GM19023 (cell line): Measurements from ENCODE around the gene SLC27A3.

Experiments used
- ATAC-seq: cut with Tn5 transposase; IDR thresholded peaks from one replicate; pipeline ENCODE4 v1.9.1; 2021; ENCODE audit warnings: mild to moderate bottlenecking, moderate library complexity; ENCODE audit not compliant: unreplicated experiment

Gene SLC27A3

DNA sequence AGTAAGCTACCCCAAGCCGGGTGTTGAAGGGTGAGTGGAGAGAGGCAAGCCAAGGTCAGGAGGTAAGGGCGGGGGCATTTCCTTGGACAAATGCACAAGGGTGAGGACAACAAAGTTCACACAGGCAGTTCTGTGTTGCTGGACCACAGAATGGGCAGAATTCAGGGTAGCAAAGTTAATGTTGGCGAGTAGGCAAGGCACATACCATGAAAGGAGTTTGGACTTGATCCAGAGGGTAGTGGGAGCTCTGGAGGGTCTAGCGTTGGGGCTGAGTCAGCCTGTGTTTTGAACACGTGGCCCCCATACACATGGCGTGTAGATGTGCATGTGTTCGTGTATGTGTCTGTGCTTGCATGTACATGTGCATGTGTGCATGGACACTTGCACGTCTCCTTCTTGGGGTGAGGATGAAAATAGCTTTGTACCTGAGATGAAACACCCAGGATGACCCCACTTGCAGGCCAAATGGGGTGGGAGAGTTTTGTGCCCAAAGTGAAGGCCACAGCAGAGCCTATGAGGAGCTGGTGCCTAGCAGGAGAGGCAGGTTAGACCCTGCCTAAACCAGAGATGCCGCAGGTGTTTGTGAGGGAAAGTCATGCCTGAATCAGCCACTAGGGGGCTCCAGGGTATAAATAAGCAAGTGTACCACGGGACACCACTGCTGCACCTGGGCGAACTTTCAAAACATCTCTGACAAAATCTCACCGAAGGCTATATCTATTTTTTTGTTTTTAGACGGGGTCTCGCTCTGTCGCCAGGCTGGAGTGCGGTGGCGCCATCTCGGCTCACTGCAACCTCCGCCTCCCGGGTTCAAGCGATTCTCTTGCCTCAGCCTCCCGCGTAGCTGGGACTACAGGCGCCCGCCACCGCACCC, 21.8 kb downstream of the SLC27A3 start:
- no peak for ATAC-seq

DNA sequence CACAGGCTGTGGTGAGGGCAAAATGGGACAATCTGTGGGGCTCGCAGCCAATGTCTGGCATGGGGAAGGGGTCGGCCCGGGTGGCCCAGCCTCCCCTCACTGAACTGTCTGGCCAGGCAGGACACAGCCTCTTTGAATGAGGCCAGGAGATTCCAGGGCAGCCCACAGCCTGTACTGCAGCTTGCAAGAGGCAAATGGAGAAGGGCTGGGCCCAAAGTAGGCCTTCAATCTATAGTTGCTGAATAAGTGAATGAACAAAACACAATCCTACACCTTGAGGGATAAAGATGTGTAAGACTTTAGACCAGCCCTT, 23.2 kb downstream of the SLC27A3 start:
- ATAC-seq: no peak

DNA sequence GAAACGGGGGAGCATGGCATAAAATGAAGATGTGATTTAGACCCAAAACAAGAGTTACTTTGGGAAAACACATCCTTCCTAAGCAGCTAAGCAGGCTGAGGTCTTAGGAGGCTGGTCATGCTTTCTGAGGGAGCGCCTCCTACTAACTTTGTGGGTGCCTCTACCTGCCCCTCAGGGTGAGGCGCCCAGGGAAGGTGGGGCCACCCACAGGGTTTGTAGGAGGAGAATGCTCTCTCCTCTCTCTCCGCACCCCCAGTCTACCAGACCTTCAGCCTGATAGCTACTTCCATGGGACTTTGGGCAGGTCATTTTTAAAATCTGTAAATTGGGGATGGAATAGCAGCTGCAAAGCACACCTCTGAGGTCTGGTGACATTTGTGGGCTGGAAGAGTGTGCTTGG, 23.8 kb downstream of the SLC27A3 start:
- no peak for ATAC-seq

GRCh38 chr1:153799566-153800465, 24.6 kb downstream of the SLC27A3 start:
- ATAC-seq: no peak

DNA sequence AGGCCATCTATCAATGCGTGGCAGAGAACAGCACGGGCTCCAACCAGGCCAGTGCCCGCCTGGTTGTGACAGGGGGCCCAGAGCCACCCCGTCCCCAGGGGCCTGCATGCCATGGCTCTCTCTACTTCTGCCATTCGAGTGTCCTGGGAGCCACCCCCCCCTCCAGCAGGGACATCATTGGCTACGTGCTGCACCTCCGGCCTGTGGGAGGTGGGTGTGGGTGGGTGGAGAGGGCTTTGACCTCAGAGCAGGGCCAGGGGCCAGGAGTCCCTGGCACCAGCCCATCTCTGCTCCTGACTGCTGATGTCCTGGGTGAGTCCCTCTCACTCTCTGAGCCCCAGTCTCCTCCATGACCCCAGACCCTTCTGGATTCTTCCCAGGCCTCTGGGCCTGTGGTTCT, 25.3 kb downstream of the SLC27A3 start:
- ATAC-seq: no peak

GRCh38 chr1:153801028-153801625, 25.9 kb downstream of the SLC27A3 start:
- no peak for ATAC-seq

DNA sequence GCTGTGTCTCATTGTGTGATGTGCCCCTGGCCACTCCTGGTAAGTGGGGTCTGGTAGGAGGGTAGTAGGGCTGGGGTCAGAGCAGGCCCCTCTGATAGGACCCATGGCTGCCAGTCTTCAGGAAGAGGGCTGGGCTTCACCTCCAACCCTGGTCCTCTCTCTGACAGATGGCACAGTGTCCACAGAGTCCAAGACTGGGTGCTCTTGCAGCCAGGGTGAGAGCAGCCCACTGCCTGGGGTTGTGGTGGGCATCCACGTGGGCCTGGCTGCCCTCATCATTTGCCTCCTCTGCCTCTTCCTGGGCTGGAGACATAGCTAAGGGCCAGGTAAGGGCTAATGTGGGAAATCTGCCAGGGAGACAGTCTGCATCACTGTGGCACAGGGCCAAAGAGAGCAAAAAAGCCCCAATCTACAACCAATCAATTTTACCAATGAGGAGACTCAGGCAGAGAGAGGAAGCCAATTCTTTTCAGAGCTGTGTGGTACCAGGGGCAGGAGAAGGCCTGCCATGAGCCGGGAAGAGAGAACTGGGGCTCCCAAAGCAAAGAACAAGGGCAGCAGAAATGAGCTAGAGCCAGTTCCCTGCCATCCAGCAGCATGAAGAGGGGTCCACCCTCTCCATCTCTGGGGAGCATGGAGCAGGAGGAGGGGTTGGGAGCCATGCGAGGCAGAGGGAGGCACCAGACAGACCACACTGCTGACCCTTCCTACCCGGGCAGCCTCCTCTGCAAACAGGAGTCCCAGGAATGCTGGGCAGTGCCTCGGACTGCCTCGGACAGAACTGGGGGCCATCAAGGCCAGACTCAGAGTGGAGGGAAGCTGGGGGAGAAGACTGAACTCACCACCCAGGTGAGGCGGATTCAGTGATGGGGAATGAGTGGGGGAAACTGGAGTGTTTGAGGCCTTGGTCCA, 26.8 kb downstream of the SLC27A3 start:
- no peak for ATAC-seq

GRCh38 chr1:153803470-153804056, 28.4 kb downstream of the SLC27A3 start:
- no peak for ATAC-seq

- ATAC-seq: no peak
These were observed 28.9 kb downstream of the SLC27A3 start for GRCh38 chr1:153804112-153804511.

DNA sequence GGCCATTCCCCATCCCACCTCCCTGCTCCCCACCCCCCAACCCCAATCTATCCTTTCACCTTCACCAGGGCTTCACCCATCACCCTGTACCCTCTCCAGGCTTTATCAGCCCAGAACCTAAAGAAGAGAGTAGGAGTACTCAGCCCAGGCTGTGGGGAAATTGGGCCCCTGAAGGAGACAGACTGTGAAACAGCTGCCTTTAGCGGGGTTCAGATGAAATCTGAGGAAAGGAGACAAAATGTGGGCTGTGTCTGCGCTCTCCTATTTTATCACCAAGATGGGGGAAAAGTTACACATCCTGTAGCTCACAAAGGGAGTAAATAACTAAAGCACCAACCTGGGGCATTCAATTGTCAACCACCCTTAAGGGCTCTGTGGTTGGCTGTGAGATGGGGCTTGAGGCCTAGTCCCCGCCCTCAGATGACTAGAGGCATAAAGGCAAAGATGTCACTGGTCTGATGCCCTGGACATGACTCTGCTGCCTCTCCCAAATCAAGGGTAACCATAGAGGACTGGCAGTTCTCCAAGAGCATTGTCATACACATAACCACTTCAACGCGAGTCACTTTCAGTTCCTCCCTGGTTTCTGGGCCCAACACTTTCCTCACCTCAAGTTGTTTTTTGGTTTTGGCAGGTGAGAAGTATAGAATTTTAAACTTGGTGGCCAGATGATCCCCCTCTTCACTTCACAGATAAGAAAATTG, 30.0 kb downstream of the SLC27A3 start:
- ATAC-seq: peak; percentile 90

DNA sequence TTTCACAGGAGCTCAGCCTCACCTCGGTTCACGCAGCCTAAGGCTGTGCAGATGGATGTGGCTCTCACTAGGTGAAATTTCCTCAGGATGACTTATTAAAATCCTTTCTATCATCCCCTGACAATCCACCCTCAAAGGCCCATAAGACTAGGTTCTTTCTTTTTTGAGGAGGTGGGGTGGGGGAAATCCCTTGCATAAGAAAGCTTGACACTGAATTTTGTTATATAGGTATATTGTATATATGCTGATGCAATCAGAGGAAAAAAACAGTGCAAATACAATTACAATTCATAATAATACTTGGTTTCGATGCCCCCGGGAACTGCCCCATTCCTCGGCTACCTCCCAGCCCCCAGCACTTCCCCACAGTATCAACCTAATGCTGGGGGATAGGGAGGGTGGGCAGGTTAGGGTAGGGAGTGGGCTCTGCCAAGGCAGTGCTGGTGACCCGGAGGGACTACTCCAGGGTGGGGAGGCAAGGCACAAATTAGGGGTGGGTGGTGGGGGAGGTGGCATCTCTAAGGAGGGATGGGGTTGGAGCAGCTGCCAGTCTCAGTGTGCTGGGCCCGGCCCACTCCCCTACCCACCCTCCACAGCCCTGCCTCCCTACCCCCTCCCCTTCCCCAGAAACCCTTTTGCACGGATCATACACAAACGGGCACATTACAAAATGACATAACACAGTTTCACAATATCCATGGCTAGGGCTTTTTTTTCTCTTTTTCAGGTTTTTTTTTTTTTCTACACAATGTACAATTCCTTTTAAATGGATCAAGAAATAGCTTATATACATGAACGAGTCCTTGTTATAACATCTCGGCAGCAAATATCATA, 30.9 kb downstream of the SLC27A3 start:
- peak; percentile 4 for ATAC-seq

DNA sequence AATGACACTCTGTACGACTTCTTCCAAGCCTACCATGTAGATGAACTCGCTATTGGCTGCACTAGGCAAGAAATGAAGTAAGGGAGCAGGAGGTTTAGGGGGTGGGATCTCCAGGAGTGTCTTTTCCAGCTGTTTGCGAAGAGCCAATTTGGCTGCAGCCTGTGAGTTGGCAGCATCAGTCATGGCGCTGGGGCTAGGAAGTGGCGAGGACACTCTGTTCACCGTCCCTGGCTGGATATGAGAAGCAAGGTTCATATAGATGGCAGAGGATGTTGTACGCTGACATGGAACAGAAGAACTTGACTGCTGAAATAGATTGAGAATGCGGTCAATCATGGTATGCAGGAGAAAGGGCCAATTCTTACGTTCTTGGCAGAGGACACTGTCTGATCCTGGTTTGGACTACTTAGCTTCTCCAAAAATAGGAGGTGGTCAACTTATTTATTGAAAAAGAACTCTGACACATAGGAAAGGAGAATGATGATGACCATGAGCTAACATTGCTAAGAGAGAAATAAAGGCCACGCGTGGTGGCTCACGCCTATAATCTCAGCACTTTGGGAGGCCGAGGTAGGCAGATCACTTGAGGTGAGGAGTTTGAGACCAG, 41.2 kb downstream of the SLC27A3 start:
- ATAC-seq: no peak

GRCh38 chr1:153818876-153819275, 43.7 kb downstream of the SLC27A3 start:
- ATAC-seq: no peak

DNA sequence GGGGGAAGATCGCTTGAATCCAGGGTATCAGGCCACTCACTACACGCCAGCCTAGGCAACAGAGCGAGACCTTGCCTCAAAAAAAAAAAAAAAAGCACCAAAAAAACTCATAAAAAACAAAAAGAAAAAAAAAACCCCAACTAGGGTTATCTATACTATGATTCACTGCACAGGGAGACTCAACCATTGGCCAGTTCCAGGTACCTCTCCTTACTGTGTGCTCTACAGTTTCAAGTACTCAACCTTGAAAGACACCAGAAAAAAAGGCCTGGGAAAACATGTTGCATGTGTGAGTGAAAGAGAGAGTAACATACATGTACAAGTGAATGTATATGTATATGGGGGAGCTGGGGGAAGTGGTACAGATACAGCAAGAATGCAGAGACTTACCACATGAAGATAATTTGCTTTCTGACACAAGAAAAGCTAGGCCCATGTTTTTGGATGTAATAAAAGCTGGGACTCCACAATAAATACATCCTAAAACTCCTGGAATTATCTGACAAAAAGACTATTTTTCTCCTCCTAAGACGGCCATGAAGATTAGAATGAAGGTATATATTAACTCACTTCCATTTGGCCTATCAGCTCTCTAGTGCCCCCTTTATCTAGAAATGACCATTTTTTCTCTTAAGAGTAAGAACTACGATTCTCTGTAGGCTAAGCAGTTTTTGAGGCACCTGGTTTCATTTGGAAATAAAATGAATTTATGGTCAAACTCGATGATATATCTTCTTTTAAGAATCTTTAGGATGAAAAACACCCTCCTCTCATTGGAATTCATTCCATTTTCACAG, 52.2 kb downstream of the SLC27A3 start:
- ATAC-seq: no peak
